Activated CD4-positive, alpha-beta memory T cell treated with anti-CD3 and anti-CD28 coated beads for 36 hours (primary cell): ENCODE results near the gene CA11. TPM values are rescaled to one million over a fixed set of nuclear protein-coding genes. Genes with fewer than 3 reads are reported as not detected.

Source experiments
- CTCF ChIA-PET: fragments of 350-600 bp; sonication (Branson Sonifier 250); formaldehyde crosslinking; loops from one replicate; lab custom pipeline; 2021; ENCODE audit warnings: antibody characterized with exemption, inconsistent platforms; lab: Charles Lee
- POLR2A ChIA-PET: fragments of 350-600 bp; sonication (Branson Sonifier 250); formaldehyde crosslinking; loops from one replicate; lab custom pipeline; 2021; ENCODE audit warnings: antibody characterized with exemption; lab: Charles Lee
- DNase-seq: peaks from one replicate; pipeline ENCODE4 v3.0.0-alpha.2; 2020
- H3K27ac Mint-ChIP-seq: one replicate; pipeline ENCODE4 v1.8.0; 2021; ENCODE audit warnings: mixed read lengths
- H3K27me3 Mint-ChIP-seq: one replicate; pipeline ENCODE4 v1.8.0; 2021; ENCODE audit warnings: mixed read lengths
- H3K36me3 Mint-ChIP-seq: one replicate; pipeline ENCODE4 v1.8.0; 2021; ENCODE audit warnings: mixed read lengths
- H3K4me1 Mint-ChIP-seq: one replicate; pipeline ENCODE4 v1.8.0; 2021; ENCODE audit warnings: low read depth, mixed read lengths
- H3K4me3 Mint-ChIP-seq: one replicate; pipeline ENCODE4 v1.8.0; 2021; ENCODE audit warnings: mild to moderate bottlenecking, mixed read lengths
- H3K9me3 Mint-ChIP-seq: one replicate; pipeline ENCODE4 v1.8.0; 2021; ENCODE audit warnings: mixed read lengths
- intact Hi-C: fragments of 100-400 bp; cut with micrococcal nuclease; formaldehyde crosslinking; loops from one replicate; pipeline ENCODE4 v1.15.1; 2023
- total RNA-seq, 2 experiments: library from RNA; stranded (reverse); gene quantifications; one replicate each; pipeline ENCODE4 v1.2.3, GENCODE V29; 2021

Gene CA11
- total RNA-seq, 2 experiments from 2014 or later, result 12.7 to 15.9 TPM

- Mint-ChIP-seq H3K27ac (peak overlapping the region; percentile 63), H3K4me1 (peaks cover 18% of the 10 kb centered on the region), H3K9me3 (no peaks in the 10 kb centered on the region), H3K27me3 (no peaks in the 10 kb centered on the region), H3K36me3 (no peaks in the 10 kb centered on the region), H3K4me3 (peak overlapping the region; percentile 65)
- ChIA-PET POLR2A (interaction anchor here (2.1 kb wide), 1 partner anchor 30 kb away, joined by 5 read pairs; the partner anchor contains the start of genes RPL18 and SPHK2), CTCF (interaction anchor here (0.6 to 8.8 kb wide), 23 partner anchors 8 to 274 kb away, joined by 3 to 164 read pairs (median 4); partner anchors contain the start of genes LMTK3, RPL18, SPACA4 and SPHK2)
- DNase-seq, result peak; percentile 92
- intact Hi-C loops, result loop anchor here (1.0 to 10.0 kb wide), 2 partner anchors 30 to 264 kb away; partner anchors contain the start of genes EMP3, RPL18 and SPHK2
These were observed 57.2 kb downstream of the CA11 start for GRCh38 chr19:48588670-48589401.

Other genes with a start within 250 kb of the CA11 start
- 10 to 100 TPM; 38.8 to 45.3 TPM for gene GRWD1, start 200.2 kb downstream of the CA11 start, total RNA-seq
- gene KCNJ14, start 190.6 kb downstream of the CA11 start, total RNA-seq, result 1 to 10 TPM; 1.2 TPM
- 10 to 100 TPM; 31.5 to 33.6 TPM for gene CYTH2, start 176.8 kb downstream of the CA11 start, total RNA-seq
- gene LMTK3, start 134.4 kb downstream of the CA11 start, total RNA-seq, result 1 to 10 TPM; 3.6 to 3.8 TPM
- not detected for gene SULT2B1, start 94.0 kb downstream of the CA11 start, total RNA-seq
- not detected for gene SPACA4, start 39.4 kb downstream of the CA11 start, total RNA-seq
- gene FAM83E, start 31.1 kb downstream of the CA11 start, total RNA-seq, result 1 to 10 TPM; 2.2 to 2.4 TPM
- gene RPL18, start 27.0 kb downstream of the CA11 start, total RNA-seq, result 1,000 to 10,000 TPM; 2,095 to 2,140 TPM
- gene SPHK2, start 26.7 kb downstream of the CA11 start, total RNA-seq, result 10 to 100 TPM; 24.1 to 24.6 TPM
- gene DBP, start 8.8 kb downstream of the CA11 start, total RNA-seq, result 10 to 100 TPM in 1 of 2 experiments, 1 to 10 TPM in 1; 8.3 to 10.4 TPM
- under 1 TPM; 0.70 to 0.74 TPM for gene NTN5, start 26.8 kb upstream of the CA11 start, total RNA-seq
- not detected for gene FUT2, start 49.8 kb upstream of the CA11 start, total RNA-seq
- gene MAMSTR, start 73.5 kb upstream of the CA11 start, total RNA-seq, result under 1 TPM; 0.76 to 0.85 TPM
- gene RASIP1, start 94.4 kb upstream of the CA11 start, total RNA-seq, result under 1 TPM; 0.19 TPM
- gene IZUMO1, start 100.7 kb upstream of the CA11 start, total RNA-seq, result not detected
- gene FUT1, start 106.5 kb upstream of the CA11 start, total RNA-seq, result under 1 TPM; 0.36 to 0.40 TPM
- gene FGF21, start 109.3 kb upstream of the CA11 start, total RNA-seq, result not detected
- 10 to 100 TPM; 59.8 to 61.5 TPM for gene BCAT2, start 164.8 kb upstream of the CA11 start, total RNA-seq
- under 1 TPM in 1 of 2 experiments, not detected in 1; 0.31 TPM for gene HSD17B14, start 190.3 kb upstream of the CA11 start, total RNA-seq
- 10 to 100 TPM; 10.5 to 11.0 TPM for gene PLEKHA4, start 222.4 kb upstream of the CA11 start, total RNA-seq
- gene PPP1R15A, start 226.2 kb upstream of the CA11 start, total RNA-seq, result 10 to 100 TPM; 49.7 to 52.0 TPM